HCT116 (cell line): ENCODE data around the gene MNDA. TPM values are rescaled to one million over a fixed set of nuclear protein-coding genes. Genes with fewer than 3 reads are reported as not detected.

Experiments
- ATAC-seq: fragments of 200-7000 bp; cut with Tn5 transposase; 2 replicates; pipeline ENCODE4 v1.9.1; 2020; ENCODE audit warnings: mild to moderate bottlenecking, moderate library complexity
- BruUV-seq: library from RNA; stranded (reverse); fragments of 400-500 nt; replicated peaks from 2 replicates; lab custom pipeline; 2021; lab: Mats Ljungman, UMichigan
- CTCF ChIA-PET: fragments of 300-600 bp; sonication (Branson Sonifier 250); formaldehyde crosslinking; loops from one replicate; lab custom pipeline; 2021; ENCODE audit warnings: antibody characterized with exemption; lab: Charles Lee
- POLR2A ChIA-PET: fragments of 300-600, 350-600 bp; sonication (Branson Sonifier 250); formaldehyde crosslinking; loops from one replicate; lab custom pipeline; 2021; ENCODE audit warnings: antibody characterized with exemption; lab: Charles Lee
- RAD21 ChIA-PET, 2 experiments: fragments of 300-600 bp; sonication (Branson Sonifier 250); formaldehyde crosslinking; loops; one replicate each; lab custom pipeline; 2023; ENCODE audit warnings: low total read pairs in 2 of 2; ENCODE audit not compliant: uncharacterized antibody in 2 of 2, unreplicated experiment in 2 of 2, low non-redundant PET in 1 of 2; lab: Charles Lee
- DNase-seq: peaks from one replicate; pipeline ENCODE4 v3.0.0-alpha.2; 2010; ENCODE audit warnings: low read depth, low spot score
- H2AFZ ChIP-seq: fragments of 200-600 bp; shearing (Covaris generic), sonication (generic); 2 replicates; pipeline ENCODE4 v1.6.1; 2017; ENCODE audit warnings: low read depth, mixed run types, mixed read lengths, antibody characterized with exemption, low read length; ENCODE audit not compliant: poor library complexity, severe bottlenecking
- H3K27ac ChIP-seq: 2 replicates; pipeline ENCODE4 v1.5.1; 2012; ENCODE audit warnings: low read depth, low read length
- H3K27me3 ChIP-seq: fragments of 200-600 bp; sonication (generic); 2 replicates; pipeline ENCODE4 v1.6.1; 2016; ENCODE audit warnings: mixed run types, low read length, mixed read lengths; ENCODE audit not compliant: insufficient read depth
- H3K36me3 ChIP-seq, 2 experiments: fragments of 200-500 bp in 1 of 2; fragments of 200-600 bp in 1 of 2; sonication (Bioruptor generic) in 1 of 2; sonication (generic) in 1 of 2; 2 replicates each; pipeline versions ENCODE4 v1.5.1 to v1.6.1; 2014 to 2016; ENCODE audit warnings: low read length in 2 of 2, inconsistent platforms in 1 of 2, mixed read lengths in 1 of 2, mixed run types in 1 of 2; ENCODE audit not compliant: insufficient read depth in 2 of 2, control insufficient read depth in 1 of 2
- H3K4me1 ChIP-seq, 2 experiments: fragments of 200-600 bp in 1 of 2; sonication (generic) in 1 of 2; 2 replicates each; pipeline versions ENCODE4 v1.5.1 to v1.6.1; 2012 to 2017; ENCODE audit warnings: low read length in 2 of 2, inconsistent platforms in 1 of 2, mild to moderate bottlenecking in 1 of 2, mixed read lengths in 1 of 2, mixed run types in 1 of 2, moderate library complexity in 1 of 2; ENCODE audit not compliant: insufficient read depth in 2 of 2, control insufficient read depth in 1 of 2
- H3K4me2 ChIP-seq: fragments of 200-600 bp; sonication (generic); 2 replicates; pipeline ENCODE4 v1.6.1; 2017; ENCODE audit warnings: mixed run types, low read length, mixed read lengths
- H3K4me3 ChIP-seq, 2 experiments: fragments of 200-600 bp in 1 of 2; sonication (generic) in 1 of 2; replicated peaks in 1 of 2; 2 replicates each; pipeline ENCODE4 v1.5.1; 2011 to 2016; ENCODE audit warnings: low read length in 2 of 2, control low read depth in 1 of 2, low read depth in 1 of 2, mild to moderate bottlenecking in 1 of 2, mixed read lengths in 1 of 2, mixed run types in 1 of 2
- H3K79me2 ChIP-seq: fragments of 200-600 bp; sonication (generic); 2 replicates; pipeline ENCODE4 v1.6.1; 2017; ENCODE audit warnings: mild to moderate bottlenecking, mixed run types, low read length, moderate library complexity, mixed read lengths; ENCODE audit not compliant: insufficient read depth
- H3K9ac ChIP-seq: fragments of 200-600 bp; sonication (generic); 2 replicates; pipeline ENCODE4 v1.6.1; 2016; ENCODE audit warnings: low read length, mixed read lengths
- H3K9me2 ChIP-seq: fragments of 200-600 bp; sonication (generic), shearing (Covaris generic); 2 replicates; pipeline ENCODE4 v1.6.1; 2017; ENCODE audit warnings: mixed run types, mild to moderate bottlenecking, moderate library complexity; ENCODE audit not compliant: insufficient read depth
- H3K9me3 ChIP-seq, 2 experiments: fragments of 200-500 bp in 1 of 2; fragments of 200-600 bp in 1 of 2; sonication (Bioruptor generic) in 1 of 2; sonication (generic) in 1 of 2; 2 replicates each; pipeline ENCODE4 v1.6.1; 2014 to 2017; ENCODE audit warnings: low read length in 2 of 2, mixed read lengths in 2 of 2, inconsistent platforms in 1 of 2, low read depth in 1 of 2, mild to moderate bottlenecking in 1 of 2, mixed run types in 1 of 2, moderate library complexity in 1 of 2; ENCODE audit not compliant: control insufficient read depth in 1 of 2, insufficient read depth in 1 of 2
- H4K20me1 ChIP-seq: fragments of 200-600 bp; sonication (generic), shearing (Covaris generic); 2 replicates; pipeline ENCODE4 v1.6.1; 2017; ENCODE audit warnings: mixed run types, mild to moderate bottlenecking, moderate library complexity; ENCODE audit not compliant: insufficient read depth
- CBX3 ChIP-seq: IDR thresholded peaks from 2 replicates; pipeline ENCODE4 v1.6.1; 2012; ENCODE audit warnings: low read depth
- CTCF ChIP-seq, 3 experiments: fragments of 200-600 bp in 1 of 3; sonication (generic) in 1 of 3; IDR thresholded peaks in 2 of 3; conservative IDR thresholded peaks in 1 of 3; 2 replicates each; pipeline ENCODE4 v1.5.1; 2012 to 2017; ENCODE audit warnings: low read depth in 2 of 3, low read length in 2 of 3, antibody characterized with exemption in 1 of 3, borderline replicate concordance in 1 of 3, control low read depth in 1 of 3, mild to moderate bottlenecking in 1 of 3, mixed read lengths in 1 of 3, mixed run types in 1 of 3, moderate library complexity in 1 of 3; ENCODE audit not compliant: insufficient read depth in 1 of 3
- EZH2phosphoT487 ChIP-seq: fragments of 200-600 bp; IDR thresholded peaks from 2 replicates; pipeline ENCODE4 v1.6.1; 2018; ENCODE audit warnings: antibody characterized with exemption, borderline replicate concordance
- POLR2AphosphoS5 ChIP-seq: IDR thresholded peaks from 2 replicates; pipeline ENCODE4 v1.6.1; 2011; ENCODE audit warnings: mild to moderate bottlenecking, low read depth, low read length, moderate library complexity
- REST ChIP-seq: IDR thresholded peaks from 2 replicates; pipeline ENCODE4 v1.6.1; 2012; ENCODE audit warnings: low read depth
- SIN3A ChIP-seq: IDR thresholded peaks from 2 replicates; pipeline ENCODE4 v1.6.1; 2012; ENCODE audit warnings: low read depth
- SP1 ChIP-seq: IDR thresholded peaks from 2 replicates; pipeline ENCODE4 v1.6.1; 2012; ENCODE audit warnings: low read depth
- TCF7L2 ChIP-seq: IDR thresholded peaks from 2 replicates; pipeline ENCODE4 v1.7.0; 2011; ENCODE audit warnings: borderline replicate concordance, inconsistent platforms; ENCODE audit not compliant: insufficient read depth, insufficient read length; ENCODE audit errors: extremely low read depth
- ZNF274 ChIP-seq: fragments of 200-500 bp; sonication (Bioruptor generic); IDR thresholded peaks from 2 replicates; pipeline ENCODE4 v1.6.1; 2014; ENCODE audit warnings: mild to moderate bottlenecking, low read depth, low read length, inconsistent platforms
- intact Hi-C: fragments of 100-400 bp; cut with micrococcal nuclease; formaldehyde crosslinking; loops from 2 replicates; pipeline ENCODE4 v1.10.0; 2022
- total RNA-seq: library from RNA; stranded (reverse); gene quantifications from one replicate; pipeline ENCODE4 v1.2.1, GENCODE V29; 2021; ENCODE audit not compliant: unreplicated experiment

Gene MNDA
- total RNA-seq, 1 experiment from 2014 or later: not detected

- no peaks in the 10 kb centered on the region; a peak in 1 of 4 replicates for H3K9me3 ChIP-seq
- BruUV-seq: no TSS peak
- no peak overlapping the region for H3K27ac ChIP-seq
- no peak overlapping the region for H3K4me2 ChIP-seq
- no peak overlapping the region for H3K4me3 ChIP-seq
- no peak for DNase-seq
- H3K27me3 ChIP-seq: no peaks in the 10 kb centered on the region
- H4K20me1 ChIP-seq: no peaks in the 10 kb centered on the region
- no peak overlapping the region for H2AFZ ChIP-seq
- intact Hi-C loops: no loop called here
- no peaks in the 10 kb centered on the region for H3K4me1 ChIP-seq
- ChIA-PET CTCF (no interaction called here), RAD21 (no interaction called here), POLR2A (no interaction called here)
- no peak overlapping the region for H3K9ac ChIP-seq
- ATAC-seq: no peak
- H3K79me2 ChIP-seq: no peaks in the 10 kb centered on the region
- H3K36me3 ChIP-seq: no peaks in the 10 kb centered on the region
- TF ChIP-seq CTCF (IDR thresholded peaks at IDR 0.05 in 2 of 3, conservative IDR thresholded peaks at IDR 0.05 in 1 of 3; ENCODE audit: borderline replicate concordance in 1 of 3, insufficient read depth in 1 of 3, low read depth in 2 of 3, low read length in 2 of 3) (no peak), SP1 (no peak), EZH2phosphoT487 (no peak), CBX3 (no peak), ZNF274 (no peak), SIN3A (no peak), REST (no peak), TCF7L2 (no peak), POLR2AphosphoS5 (no peak)
- H3K9me2 ChIP-seq: no peaks in the 10 kb centered on the region
These were observed 31.5 kb upstream of the MNDA start for GRCh38 chr1:158799689-158800088.
